Central memory CD8-positive, alpha-beta T cell (primary cell): Measurements from ENCODE around the gene CBLN3.

Source experiments
- ATAC-seq: fragments of 150-1000 bp; cut with Tn5 transposase; replicated peaks from 2 replicates; pipeline ENCODE4 v1.10.0; 2022; ENCODE audit warnings: mild to moderate bottlenecking, moderate FRiP score, moderate number of reproducible peaks; ENCODE audit not compliant: poor library complexity, severe bottlenecking; ENCODE audit errors: extremely low read depth
- DNase-seq, 2 donors: peaks; one replicate each; pipeline ENCODE4 v3.0.0; 2021; ENCODE audit warnings: low spot score in 2 of 2
- H3K27ac Mint-ChIP-seq: one replicate; pipeline ENCODE4 v1.8.0; 2022; ENCODE audit warnings: low read depth, mild to moderate bottlenecking, moderate library complexity, mixed read lengths
- H3K27me3 Mint-ChIP-seq: one replicate; pipeline ENCODE4 v1.8.0; 2022; ENCODE audit warnings: mixed read lengths
- H3K36me3 Mint-ChIP-seq: one replicate; pipeline ENCODE4 v1.8.0; 2022; ENCODE audit warnings: mild to moderate bottlenecking, moderate library complexity, mixed read lengths; ENCODE audit not compliant: insufficient read depth
- H3K4me1 Mint-ChIP-seq: one replicate; pipeline ENCODE4 v1.8.0; 2022; ENCODE audit warnings: mixed read lengths
- H3K4me3 Mint-ChIP-seq: one replicate; pipeline ENCODE4 v1.8.0; 2022; ENCODE audit warnings: mild to moderate bottlenecking, moderate library complexity, mixed read lengths
- H3K9me3 Mint-ChIP-seq: one replicate; pipeline ENCODE4 v1.8.0; 2022; ENCODE audit warnings: mixed read lengths

CBLN3 gene

DNA sequence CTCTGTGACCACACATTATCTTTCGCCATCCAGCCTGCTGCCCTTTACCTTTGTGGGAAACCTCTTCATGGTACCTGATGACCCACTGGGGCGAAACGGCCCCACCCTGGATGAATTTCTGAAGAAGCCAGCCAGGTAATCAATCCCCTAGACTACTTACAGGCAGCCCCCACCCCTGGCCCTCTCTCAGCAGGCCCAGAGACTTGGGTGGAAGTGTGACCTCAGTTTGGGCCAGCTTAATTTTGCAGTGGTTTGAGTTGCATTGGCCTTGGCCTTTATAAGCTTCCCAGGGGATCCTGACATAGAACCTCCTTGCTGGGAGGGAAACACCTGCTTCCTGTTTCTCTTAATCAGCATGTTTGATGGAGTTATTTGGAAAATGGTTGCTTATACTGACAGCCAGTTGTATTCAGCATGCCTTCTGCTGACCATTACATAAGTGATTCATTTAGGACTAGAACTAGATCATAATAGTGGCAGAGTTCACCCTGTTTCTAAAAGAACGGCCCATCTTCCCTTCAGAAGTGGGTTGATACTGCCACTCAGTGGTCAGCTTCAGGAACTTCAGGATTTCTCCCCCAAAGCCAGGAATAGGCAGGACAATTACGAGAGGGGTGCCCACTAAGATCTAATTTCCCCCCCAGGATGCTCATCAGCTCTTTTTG, 7.0 kb upstream of the CBLN3 start:
- Mint-ChIP-seq H3K27ac (no peak overlapping the region), H3K36me3 (peaks cover 44% of the 10 kb centered on the region), H3K9me3 (no peaks in the 10 kb centered on the region), H3K4me3 (no peak overlapping the region), H3K4me1 (peaks cover 48% of the 10 kb centered on the region), H3K27me3 (no peaks in the 10 kb centered on the region)
- DNase-seq (peak in 1 of 2 donors; percentile 34), ATAC-seq (peak; percentile 63)

GRCh38 chr14:24435998-24436354, 6.5 kb upstream of the CBLN3 start:
- H3K9me3 Mint-ChIP-seq = no peaks in the 10 kb centered on the region
- H3K27me3 Mint-ChIP-seq = no peaks in the 10 kb centered on the region
- peaks cover 53% of the 10 kb centered on the region for H3K4me1 Mint-ChIP-seq
- DNase-seq (no peak), ATAC-seq (no peak)
- H3K27ac Mint-ChIP-seq = no peak overlapping the region
- no peak overlapping the region for H3K4me3 Mint-ChIP-seq
- peaks cover 49% of the 10 kb centered on the region for H3K36me3 Mint-ChIP-seq

DNA sequence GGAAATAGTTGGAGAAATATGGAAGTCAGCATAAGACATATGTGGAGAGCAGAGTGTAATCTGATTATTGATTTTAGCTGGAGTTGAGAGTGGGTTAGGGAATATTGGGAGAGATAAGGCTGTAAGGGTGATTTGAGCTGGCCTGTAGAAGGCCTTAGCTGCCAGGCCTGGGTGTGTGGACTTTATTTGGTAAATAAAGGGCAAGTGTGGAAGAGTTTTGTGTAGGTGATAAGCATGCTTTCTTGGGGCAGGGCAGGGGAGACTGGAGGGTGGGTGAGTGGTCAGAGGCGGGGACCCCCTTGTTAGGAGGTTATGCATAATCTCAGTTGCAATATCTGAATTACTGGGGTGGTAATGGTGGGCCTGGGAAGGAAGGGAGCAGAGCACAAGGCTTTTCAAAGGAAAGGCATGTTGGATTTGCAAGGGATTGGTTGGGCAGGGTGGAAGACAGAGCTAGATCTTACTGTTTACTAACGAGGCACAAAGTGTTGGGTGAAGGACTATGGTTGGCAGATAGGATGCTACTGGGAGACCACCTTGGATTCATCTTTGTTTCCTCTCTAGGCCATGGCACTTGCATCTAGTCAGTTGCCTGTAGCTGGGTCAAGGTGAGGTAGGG, 5.8 kb upstream of the CBLN3 start:
- Mint-ChIP-seq H3K27ac (no peak overlapping the region), H3K9me3 (no peaks in the 10 kb centered on the region), H3K4me1 (peaks cover 53% of the 10 kb centered on the region), H3K27me3 (no peaks in the 10 kb centered on the region), H3K4me3 (no peak overlapping the region), H3K36me3 (peaks cover 50% of the 10 kb centered on the region)
- ATAC-seq (no peak), DNase-seq (no peak)

DNA sequence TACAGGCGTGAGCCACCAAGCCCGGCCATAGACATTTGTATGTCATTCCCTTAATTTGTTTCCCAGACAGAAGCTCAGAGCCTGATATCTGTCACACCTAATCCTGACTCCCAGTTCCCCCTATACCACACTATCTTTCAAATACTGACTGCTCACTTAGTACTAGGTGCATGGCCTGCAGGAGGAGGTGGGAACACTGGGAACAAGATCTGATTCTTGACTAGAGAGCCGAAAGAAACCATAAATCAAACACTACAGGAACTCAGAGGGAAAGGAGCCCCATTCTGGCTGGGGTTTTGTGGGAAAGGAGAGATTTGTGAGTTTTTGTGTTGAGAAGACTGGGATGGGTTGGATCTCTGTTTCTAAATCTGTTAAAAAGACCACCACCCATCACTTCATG, 5.2 kb upstream of the CBLN3 start:
- ATAC-seq = no peak
- Mint-ChIP-seq H3K4me3 (no peak overlapping the region), H3K4me1 (peaks cover 51% of the 10 kb centered on the region), H3K36me3 (peaks cover 49% of the 10 kb centered on the region), H3K27ac (no peak overlapping the region), H3K9me3 (no peaks in the 10 kb centered on the region), H3K27me3 (no peaks in the 10 kb centered on the region)
- DNase-seq = no peak

DNA sequence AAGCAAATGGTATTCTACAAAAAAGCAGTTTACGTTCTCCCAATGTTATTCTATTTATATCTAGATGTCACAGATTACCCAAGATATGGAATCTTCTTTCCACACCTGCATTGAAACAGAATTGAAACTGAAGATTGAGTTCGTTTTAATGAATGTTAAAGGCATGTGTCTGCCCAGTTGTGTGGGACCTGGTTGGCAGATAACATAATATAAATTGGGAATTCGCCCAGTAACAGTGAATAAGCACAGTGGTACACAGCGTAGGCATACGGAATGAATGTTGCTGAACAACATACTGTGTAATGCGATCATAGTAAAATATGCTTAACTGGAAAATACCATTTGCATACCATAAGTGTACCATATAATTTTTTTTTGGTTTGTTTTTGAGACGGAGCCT, 4.6 kb upstream of the CBLN3 start:
- no peaks in the 10 kb centered on the region for H3K9me3 Mint-ChIP-seq
- no peaks in the 10 kb centered on the region for H3K27me3 Mint-ChIP-seq
- ATAC-seq (no peak), DNase-seq (no peak)
- peaks cover 53% of the 10 kb centered on the region for H3K4me1 Mint-ChIP-seq
- peaks cover 46% of the 10 kb centered on the region for H3K36me3 Mint-ChIP-seq
- no peak overlapping the region for H3K4me3 Mint-ChIP-seq
- H3K27ac Mint-ChIP-seq = no peak overlapping the region

GRCh38 chr14:24432259-24433131, 3.0 kb upstream of the CBLN3 start:
- no peak for ATAC-seq
- no peak overlapping the region for H3K4me3 Mint-ChIP-seq
- H3K4me1 Mint-ChIP-seq = peaks cover 51% of the 10 kb centered on the region
- no peak for DNase-seq
- peaks cover 46% of the 10 kb centered on the region for H3K36me3 Mint-ChIP-seq
- no peaks in the 10 kb centered on the region for H3K27me3 Mint-ChIP-seq
- H3K27ac Mint-ChIP-seq = peak overlapping the region; percentile 83
- H3K9me3 Mint-ChIP-seq = no peaks in the 10 kb centered on the region

GRCh38 chr14:24431569-24432258, 2.2 kb upstream of the CBLN3 start:
- H3K4me1 Mint-ChIP-seq = peaks cover 45% of the 10 kb centered on the region

DNA sequence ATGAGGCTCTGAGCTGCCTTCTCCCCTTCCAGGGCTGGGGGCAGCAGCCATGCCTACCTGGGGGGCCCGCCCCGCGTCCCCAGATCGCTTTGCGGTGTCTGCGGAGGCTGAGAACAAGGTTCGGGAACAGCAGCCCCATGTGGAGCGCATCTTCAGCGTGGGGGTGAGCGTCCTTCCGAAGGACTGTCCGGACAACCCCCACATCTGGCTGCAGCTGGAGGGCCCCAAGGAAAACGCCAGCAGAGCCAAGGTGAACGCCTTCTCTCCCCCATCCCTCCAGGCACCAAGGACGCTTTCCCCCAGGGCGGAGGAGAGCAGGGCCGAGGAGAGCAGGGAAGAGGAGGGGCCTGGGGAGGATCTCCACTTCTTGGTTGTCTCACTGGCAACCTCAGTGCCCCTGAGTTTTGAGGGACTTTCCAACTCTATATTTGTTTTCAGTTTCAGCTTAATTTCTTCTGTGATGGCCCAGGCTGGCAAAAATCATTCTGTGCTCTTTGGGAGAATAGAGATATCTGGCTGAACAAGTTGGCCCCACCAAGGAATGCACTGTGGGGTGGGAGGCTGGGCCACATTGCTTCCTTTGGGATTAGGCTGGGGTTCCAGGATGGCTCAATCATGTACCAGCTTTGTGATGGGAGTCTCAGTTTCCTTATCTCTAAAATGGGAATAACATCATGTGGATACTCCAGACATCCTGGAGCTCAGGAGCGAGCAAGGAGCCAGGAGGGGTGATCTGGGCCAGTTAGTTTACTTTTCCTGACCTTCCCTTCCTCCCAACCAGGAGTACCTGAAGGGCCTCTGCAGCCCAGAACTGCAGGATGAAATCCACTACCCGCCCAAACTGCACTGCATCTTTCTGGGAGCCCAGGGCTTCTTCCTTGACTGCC, 1.5 kb upstream of the CBLN3 start:
- H3K9me3 Mint-ChIP-seq = no peaks in the 10 kb centered on the region
- ATAC-seq = peak; percentile 61
- H3K4me1 Mint-ChIP-seq = peaks cover 42% of the 10 kb centered on the region
- H3K4me3 Mint-ChIP-seq = peak overlapping the region; percentile 83
- peak; percentile 23 to 48 for DNase-seq
- peaks cover 40% of the 10 kb centered on the region for H3K36me3 Mint-ChIP-seq
- no peaks in the 10 kb centered on the region for H3K27me3 Mint-ChIP-seq
- H3K27ac Mint-ChIP-seq = peak overlapping the region; percentile 83

More at GRCh38 chr14:24431569-24432258, 2.2 kb upstream of the CBLN3 start:
- peak; percentile 42 for ATAC-seq
- Mint-ChIP-seq H3K36me3 (peaks cover 42% of the 10 kb centered on the region), H3K27me3 (no peaks in the 10 kb centered on the region), H3K9me3 (no peaks in the 10 kb centered on the region), H3K4me3 (peak overlapping the region; percentile 83), H3K27ac (peak overlapping the region; percentile 83)
- DNase-seq = peak; percentile 80 to 84

DNA sequence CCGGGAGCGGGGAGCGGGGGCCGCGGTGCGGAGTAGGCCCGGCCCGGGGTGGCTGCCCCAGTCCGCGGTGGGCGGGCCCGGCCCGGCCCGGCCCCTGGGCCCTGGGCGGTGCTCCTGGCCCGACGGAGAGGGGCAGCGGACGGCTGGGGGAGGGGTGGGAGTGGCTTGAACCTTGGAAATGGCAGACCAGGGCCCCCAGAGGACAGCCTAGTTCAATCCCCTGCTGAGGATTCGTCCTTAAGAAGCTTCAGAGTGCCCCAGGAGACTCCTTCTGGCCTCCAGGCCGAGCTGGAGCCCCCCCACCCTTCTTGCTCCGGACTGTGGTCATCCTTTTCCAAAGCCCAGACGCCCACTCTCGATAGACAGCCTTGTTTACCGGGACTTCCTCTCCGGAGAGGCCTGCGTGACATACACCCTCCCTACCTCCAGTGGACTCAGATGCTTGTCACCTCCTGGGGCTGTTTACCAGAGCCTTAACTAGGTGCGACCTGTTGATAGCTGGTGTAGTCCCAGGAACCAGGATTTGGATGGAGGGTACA, 744 bp upstream of the CBLN3 start:
- DNase-seq (peak; percentile 39 to 45), ATAC-seq (peak; percentile 58)
- Mint-ChIP-seq H3K36me3 (peaks cover 39% of the 10 kb centered on the region), H3K4me1 (peaks cover 39% of the 10 kb centered on the region), H3K4me3 (peak overlapping the region; percentile 83), H3K27me3 (no peaks in the 10 kb centered on the region), H3K9me3 (no peaks in the 10 kb centered on the region), H3K27ac (peak overlapping the region; percentile 83)

GRCh38 chr14:24428628-24429394, 657 bp downstream of the CBLN3 start:
- Mint-ChIP-seq H3K4me3 (peak overlapping the region; percentile 83), H3K27ac (peak overlapping the region; percentile 83), H3K36me3 (peaks cover 31% of the 10 kb centered on the region), H3K4me1 (peaks cover 37% of the 10 kb centered on the region), H3K27me3 (no peaks in the 10 kb centered on the region), H3K9me3 (no peaks in the 10 kb centered on the region)
- DNase-seq (peak in 1 of 2 donors; percentile 12), ATAC-seq (no peak)
